DND-41 (cell line): ENCODE results near the gene ANXA10.

Experiments
- ATAC-seq: fragments of 200-7000 bp; cut with Tn5 transposase; 3 replicates; pipeline ENCODE4 v1.9.1; 2021; ENCODE audit warnings: low read depth; ENCODE audit not compliant: insufficient read depth
- DNase-seq: peaks from one replicate; pipeline ENCODE4 v3.0.0-alpha.2; 2020
- H2AFZ ChIP-seq: 2 replicates; pipeline ENCODE4 v1.6.0; 2012; ENCODE audit warnings: low read depth, low read length
- H3K27ac ChIP-seq: 2 replicates; pipeline ENCODE4 v1.5.1; 2012; ENCODE audit warnings: low read length, inconsistent platforms
- H3K27me3 ChIP-seq: fragments of 200-600 bp; sonication (generic); 2 replicates; pipeline ENCODE4 v1.6.0; 2012; ENCODE audit warnings: low read length, mild to moderate bottlenecking, inconsistent platforms; ENCODE audit not compliant: insufficient read depth, poor library complexity
- H3K36me3 ChIP-seq: 2 replicates; pipeline ENCODE4 v1.5.1; 2012; ENCODE audit warnings: low read length, inconsistent platforms; ENCODE audit not compliant: insufficient read depth
- H3K4me1 ChIP-seq: 2 replicates; pipeline ENCODE4 v1.5.1; 2012; ENCODE audit warnings: mild to moderate bottlenecking, low read length; ENCODE audit not compliant: insufficient read depth
- H3K4me2 ChIP-seq: 2 replicates; pipeline ENCODE4 v1.6.0; 2012; ENCODE audit warnings: mild to moderate bottlenecking, moderate library complexity, low read length, inconsistent platforms; ENCODE audit not compliant: insufficient read depth
- H3K4me3 ChIP-seq, 2 experiments: fragments of 200-600 bp in 1 of 2; shearing (Covaris generic) in 1 of 2; 2 replicates each; pipeline ENCODE4 v1.5.1; 2012 to 2016; ENCODE audit warnings: inconsistent platforms in 2 of 2, low read length in 2 of 2, mild to moderate bottlenecking in 2 of 2, low read depth in 1 of 2, moderate library complexity in 1 of 2
- H3K79me2 ChIP-seq: 2 replicates; pipeline ENCODE4 v1.6.0; 2012; ENCODE audit warnings: low read length, inconsistent platforms; ENCODE audit not compliant: insufficient read depth
- H3K9ac ChIP-seq: 2 replicates; pipeline ENCODE4 v1.6.0; 2012; ENCODE audit warnings: low read depth, mild to moderate bottlenecking, inconsistent platforms, low read length, moderate library complexity
- H3K9me3 ChIP-seq: 2 replicates; pipeline ENCODE4 v1.5.1; 2012; ENCODE audit warnings: low read length, moderate library complexity, mild to moderate bottlenecking, inconsistent platforms; ENCODE audit not compliant: insufficient read depth, severe bottlenecking
- H4K20me1 ChIP-seq: 2 replicates; pipeline ENCODE4 v1.6.0; 2012; ENCODE audit warnings: low read length; ENCODE audit not compliant: insufficient read depth
- CTCF ChIP-seq: IDR thresholded peaks from 2 replicates; pipeline ENCODE4 v1.5.1; 2012; ENCODE audit warnings: borderline replicate concordance, low read length, moderate library complexity, mild to moderate bottlenecking; ENCODE audit not compliant: poor library complexity, severe bottlenecking; ENCODE audit errors: extremely low read depth
- EZH2 ChIP-seq: IDR thresholded peaks from 3 replicates; pipeline ENCODE4 v1.6.1; 2012; ENCODE audit warnings: borderline replicate concordance, low read depth, mild to moderate bottlenecking, moderate library complexity, low read length, inconsistent platforms; ENCODE audit not compliant: severe bottlenecking

The ANXA10 gene

GRCh38 chr4:168051526-168051925 lies 40.8 kb upstream of the ANXA10 start:
- Histone ChIP-seq H3K4me2 (no peak overlapping the region), H3K36me3 (no peaks in the 10 kb centered on the region), H3K9me3 (peaks cover 3% of the 10 kb centered on the region), H3K79me2 (no peaks in the 10 kb centered on the region), H3K4me3 (no peak overlapping the region), H2AFZ (no peak overlapping the region), H3K9ac (no peak overlapping the region), H3K27ac (no peak overlapping the region), H3K4me1 (no peaks in the 10 kb centered on the region), H3K27me3 (no peaks in the 10 kb centered on the region), H4K20me1 (no peaks in the 10 kb centered on the region)
- no peak for DNase-seq
- ATAC-seq, result no peak
- TF ChIP-seq EZH2 (no peak), CTCF (no peak)

DNA sequence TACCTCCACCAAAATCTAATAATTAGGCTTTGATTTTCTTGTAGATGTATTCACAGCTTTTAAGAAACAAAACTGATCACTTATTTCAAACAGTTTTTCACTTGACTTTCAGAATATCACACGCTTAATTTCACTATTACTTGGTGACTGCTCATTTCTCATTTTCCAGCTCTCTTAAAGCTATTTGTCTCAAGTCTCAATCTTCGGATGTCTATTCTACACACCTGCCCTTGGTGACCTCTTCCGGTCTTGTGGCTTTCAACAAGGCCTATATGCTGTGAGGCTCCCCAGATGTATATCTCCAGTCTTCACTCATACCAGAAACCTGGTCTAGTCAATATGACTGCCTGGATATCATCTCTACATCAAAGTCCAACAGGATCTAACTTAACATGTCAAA lies 34.9 kb upstream of the ANXA10 start:
- Histone ChIP-seq H3K4me3 (no peak overlapping the region), H3K36me3 (no peaks in the 10 kb centered on the region), H3K27ac (no peak overlapping the region), H3K4me1 (no peaks in the 10 kb centered on the region), H2AFZ (no peak overlapping the region), H3K9me3 (no peaks in the 10 kb centered on the region), H4K20me1 (no peaks in the 10 kb centered on the region), H3K9ac (no peak overlapping the region), H3K4me2 (no peak overlapping the region), H3K79me2 (no peaks in the 10 kb centered on the region), H3K27me3 (no peaks in the 10 kb centered on the region)
- DNase-seq, result no peak
- no peak for ATAC-seq
- no peak for TF ChIP-seq CTCF
- TF ChIP-seq EZH2, result no peak

DNA sequence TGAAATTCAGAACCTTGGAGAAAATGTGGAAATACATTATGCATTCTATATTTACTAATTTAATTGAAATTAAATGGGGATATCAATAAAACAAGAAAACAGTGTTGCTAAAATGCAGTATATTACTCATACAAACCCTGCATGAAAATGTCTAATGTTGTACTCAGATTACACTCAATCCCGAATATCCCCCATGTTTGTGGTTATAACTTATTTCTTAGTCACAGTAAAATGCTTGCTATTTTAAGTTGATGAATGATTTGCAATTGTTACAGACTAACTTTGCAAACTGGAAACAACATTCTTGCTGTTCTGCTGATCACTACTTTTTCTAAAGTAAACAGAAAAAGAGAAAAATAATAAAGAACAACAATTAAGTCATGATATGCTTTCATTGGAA lies 33.1 kb upstream of the ANXA10 start:
- Histone ChIP-seq H3K27me3 (no peaks in the 10 kb centered on the region), H2AFZ (no peak overlapping the region), H3K27ac (no peak overlapping the region), H3K79me2 (no peaks in the 10 kb centered on the region), H3K9ac (no peak overlapping the region), H4K20me1 (no peaks in the 10 kb centered on the region), H3K4me3 (no peak overlapping the region), H3K4me2 (no peak overlapping the region), H3K4me1 (no peaks in the 10 kb centered on the region), H3K9me3 (no peaks in the 10 kb centered on the region), H3K36me3 (no peaks in the 10 kb centered on the region)
- ATAC-seq (no peak), DNase-seq (no peak)
- TF ChIP-seq CTCF, result no peak
- no peak for TF ChIP-seq EZH2

GRCh38 chr4:168063031-168063430 lies 29.3 kb upstream of the ANXA10 start:
- Histone ChIP-seq H3K79me2 (no peaks in the 10 kb centered on the region), H2AFZ (no peak overlapping the region), H3K36me3 (no peaks in the 10 kb centered on the region), H3K9me3 (no peaks in the 10 kb centered on the region), H3K4me3 (no peak overlapping the region), H3K9ac (no peak overlapping the region), H4K20me1 (no peaks in the 10 kb centered on the region), H3K4me2 (no peak overlapping the region), H3K4me1 (no peaks in the 10 kb centered on the region), H3K27me3 (no peaks in the 10 kb centered on the region), H3K27ac (no peak overlapping the region)
- TF ChIP-seq CTCF (no peak), EZH2 (no peak)
- DNase-seq (no peak), ATAC-seq (no peak)
